CMK (cell line): Measurements from ENCODE around the gene TAC3.
"Not testable (repeated sequence)": the region's sequence is repeated elsewhere in the genome, so short reads cannot be mapped to it uniquely, and the experiment has no call there.

Experiments used
- DNase-seq: peaks from one replicate; pipeline ENCODE4 v3.0.0-alpha.2; 2010; ENCODE audit warnings: low read depth

Gene TAC3

DNA sequence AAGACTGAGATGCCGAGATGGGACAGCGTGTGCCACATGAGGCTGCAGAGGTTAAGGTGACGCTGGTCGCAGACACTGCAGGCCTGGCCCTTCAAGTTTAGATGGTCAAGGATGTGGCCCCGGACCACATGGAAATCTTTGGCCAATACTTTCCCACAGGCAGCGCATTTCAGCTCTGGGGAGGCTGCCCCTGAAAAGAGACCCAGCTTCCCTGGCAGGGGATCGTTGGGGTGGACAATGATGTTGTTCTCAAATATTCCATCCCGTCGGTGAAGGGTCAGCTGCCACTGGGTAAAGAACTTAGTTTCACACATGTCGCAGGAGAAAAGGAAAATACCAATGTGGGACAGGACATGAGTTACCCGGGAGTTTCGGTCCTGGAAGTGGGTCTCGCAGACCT, 12.9 kb downstream of the TAC3 start:
- no peak for DNase-seq

DNA sequence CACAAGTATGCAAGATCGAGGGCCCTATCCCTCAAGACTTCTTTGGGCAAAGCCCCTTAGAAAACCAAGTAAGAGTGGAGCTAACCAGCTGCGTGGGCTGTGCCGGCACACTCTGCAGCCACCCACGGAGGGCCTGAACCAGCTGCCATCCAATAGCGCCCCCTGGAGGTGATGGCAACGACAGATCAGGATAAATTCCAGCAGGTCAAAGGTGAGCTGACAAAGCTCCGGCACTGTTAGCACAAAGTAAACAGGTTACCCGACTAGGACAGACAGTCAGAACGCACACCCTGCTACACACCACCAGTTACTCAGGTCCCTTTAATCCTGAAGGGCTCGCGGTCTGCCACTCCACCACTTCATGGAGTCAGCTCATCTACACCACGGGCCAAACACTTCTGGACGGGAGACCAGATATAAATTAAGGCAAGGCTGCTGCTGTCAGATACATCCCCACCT, 14.9 kb downstream of the TAC3 start:
- DNase-seq, result no peak

DNA sequence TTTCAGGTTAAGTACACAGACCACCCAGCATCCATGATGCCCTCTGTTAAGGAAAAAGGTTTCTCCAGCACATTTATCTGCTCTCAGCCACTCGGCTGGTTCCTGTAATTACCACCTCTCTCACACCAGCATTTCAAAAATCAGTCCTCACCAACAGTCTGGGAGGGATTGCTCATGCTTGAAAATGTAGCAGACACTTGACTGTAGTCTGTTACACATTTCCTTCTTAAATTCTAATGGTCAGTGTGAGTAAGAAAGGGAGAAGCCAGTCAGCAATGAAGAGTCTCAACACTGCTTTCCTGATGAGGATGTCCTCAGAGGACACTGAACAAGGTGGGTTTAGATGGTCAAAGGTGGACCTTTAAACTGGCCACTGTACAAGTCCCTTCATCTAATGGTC, 15.9 kb downstream of the TAC3 start:
- DNase-seq, result no peak

DNA sequence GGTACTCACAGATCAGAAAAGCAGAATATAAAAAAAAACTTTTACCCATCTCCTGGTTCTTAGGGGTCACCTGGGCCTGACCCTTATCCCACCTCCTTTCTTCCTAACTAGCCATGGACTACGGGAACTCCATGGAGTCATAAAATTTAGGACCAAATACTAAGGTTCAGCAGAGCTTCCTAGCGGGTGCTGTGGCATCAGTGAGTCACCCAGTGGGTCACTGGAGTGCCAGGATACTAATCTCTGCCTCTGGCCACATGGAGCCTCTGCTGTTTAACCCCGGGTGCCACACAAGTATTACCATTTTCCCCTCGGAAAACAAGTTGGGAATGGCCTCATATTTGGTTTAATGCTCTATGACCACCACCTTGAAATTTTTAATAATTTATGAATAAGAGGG, 16.9 kb downstream of the TAC3 start:
- DNase-seq, result no peak

DNA sequence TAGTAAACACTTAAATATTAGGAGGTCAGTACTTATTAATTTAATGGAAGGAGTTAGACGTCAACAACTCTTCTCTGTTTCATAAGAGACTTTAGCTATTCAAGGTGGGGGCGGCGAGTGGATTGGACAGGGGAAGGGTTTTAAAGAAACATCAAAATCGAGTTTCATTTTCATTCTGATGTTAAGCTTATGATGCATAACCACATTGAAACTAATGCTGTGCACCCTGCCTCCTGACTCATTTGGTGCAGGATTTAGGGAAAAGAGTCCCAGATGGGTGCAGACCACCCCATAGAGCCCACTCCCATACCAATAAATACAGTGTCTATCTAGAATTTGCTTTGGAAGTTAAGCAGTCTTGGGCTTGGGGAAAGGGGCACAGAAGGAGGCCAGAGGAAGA, 17.3 kb downstream of the TAC3 start:
- no peak for DNase-seq

DNA sequence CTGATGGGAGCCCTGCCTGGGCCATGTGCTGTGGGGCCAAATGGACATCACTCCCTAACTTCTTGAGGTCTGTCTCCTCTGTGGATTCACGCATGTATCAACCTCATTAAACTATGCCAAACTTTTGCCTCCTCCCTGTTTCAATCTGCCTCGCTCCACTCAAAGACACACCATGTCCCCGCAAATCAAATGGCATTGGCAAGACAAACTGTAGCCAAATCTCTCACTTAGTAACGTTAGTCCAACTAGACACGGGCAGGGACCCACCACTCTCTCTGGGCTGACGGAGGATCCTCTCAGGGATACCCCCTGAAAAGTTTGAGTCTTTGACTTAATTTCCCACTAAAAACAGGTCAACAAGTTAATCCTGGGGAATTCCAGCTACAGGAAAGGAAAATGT, 18.0 kb downstream of the TAC3 start:
- DNase-seq, result no peak

DNA sequence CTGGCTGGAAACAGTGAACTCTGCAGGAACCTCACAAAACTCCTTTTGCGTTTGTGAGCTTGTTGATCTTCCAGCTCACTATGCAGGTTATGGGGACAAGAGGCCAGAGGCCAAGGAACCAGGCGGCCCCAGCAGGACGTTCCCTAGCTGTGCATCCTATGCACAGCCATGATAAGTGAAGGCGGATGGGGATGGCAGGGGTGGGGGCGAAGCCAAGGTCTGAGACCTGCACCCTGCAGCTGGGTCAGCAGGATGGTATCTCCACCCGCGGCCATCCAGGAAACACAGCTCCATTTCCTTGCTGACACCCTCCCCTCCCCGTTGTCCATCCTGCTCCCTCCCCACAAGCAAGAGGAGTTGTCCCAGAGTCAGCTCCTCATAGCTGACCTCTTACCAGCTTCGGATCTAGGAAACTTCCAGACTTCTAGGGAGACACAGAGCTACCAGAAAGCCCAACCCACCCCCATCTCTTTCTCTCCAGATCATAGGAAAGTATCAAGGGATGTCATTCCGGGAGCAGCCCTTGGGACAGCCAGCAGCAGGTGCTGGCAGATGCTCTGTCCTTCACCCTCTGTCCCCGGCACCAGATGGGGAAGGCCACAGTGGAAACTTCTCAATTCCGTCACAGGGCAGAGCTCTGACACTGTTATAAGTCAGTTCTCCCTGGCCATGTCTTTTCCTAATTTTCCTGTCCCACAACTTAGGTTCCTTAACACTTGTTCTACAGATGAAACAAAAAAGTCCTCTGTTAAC, 19.4 kb downstream of the TAC3 start:
- DNase-seq, result no peak

DNA sequence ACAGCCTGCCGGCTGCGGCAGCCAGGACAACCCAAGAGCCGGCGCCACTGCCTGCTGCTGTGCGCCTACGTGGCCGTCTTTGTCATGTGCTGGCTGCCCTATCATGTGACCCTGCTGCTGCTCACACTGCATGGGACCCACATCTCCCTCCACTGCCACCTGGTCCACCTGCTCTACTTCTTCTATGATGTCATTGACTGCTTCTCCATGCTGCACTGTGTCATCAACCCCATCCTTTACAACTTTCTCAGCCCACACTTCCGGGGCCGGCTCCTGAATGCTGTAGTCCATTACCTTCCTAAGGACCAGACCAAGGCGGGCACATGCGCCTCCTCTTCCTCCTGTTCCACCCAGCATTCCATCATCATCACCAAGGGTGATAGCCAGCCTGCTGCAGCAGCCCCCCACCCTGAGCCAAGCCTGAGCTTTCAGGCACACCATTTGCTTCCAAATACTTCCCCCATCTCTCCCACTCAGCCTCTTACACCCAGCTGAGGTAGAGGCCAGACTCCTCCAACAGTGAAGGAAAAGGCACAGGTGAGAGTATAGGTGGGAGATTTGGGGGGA, 20.3 kb downstream of the TAC3 start:
- DNase-seq, result no peak

DNA sequence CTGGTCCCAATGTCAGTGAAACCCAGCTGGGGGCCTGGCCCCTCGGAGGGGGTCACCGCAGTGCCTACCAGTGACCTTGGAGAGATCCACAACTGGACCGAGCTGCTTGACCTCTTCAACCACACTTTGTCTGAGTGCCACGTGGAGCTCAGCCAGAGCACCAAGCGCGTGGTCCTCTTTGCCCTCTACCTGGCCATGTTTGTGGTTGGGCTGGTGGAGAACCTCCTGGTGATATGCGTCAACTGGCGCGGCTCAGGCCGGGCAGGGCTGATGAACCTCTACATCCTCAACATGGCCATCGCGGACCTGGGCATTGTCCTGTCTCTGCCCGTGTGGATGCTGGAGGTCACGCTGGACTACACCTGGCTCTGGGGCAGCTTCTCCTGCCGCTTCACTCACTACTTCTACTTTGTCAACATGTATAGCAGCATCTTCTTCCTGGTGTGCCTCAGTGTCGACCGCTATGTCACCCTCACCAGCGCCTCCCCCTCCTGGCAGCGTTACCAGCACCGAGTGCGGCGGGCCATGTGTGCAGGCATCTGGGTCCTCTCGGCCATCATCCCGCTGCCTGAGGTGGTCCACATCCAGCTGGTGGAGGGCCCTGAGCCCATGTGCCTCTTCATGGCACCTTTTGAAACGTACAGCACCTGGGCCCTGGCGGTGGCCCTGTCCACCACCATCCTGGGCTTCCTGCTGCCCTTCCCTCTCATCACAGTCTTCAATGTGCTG, 21.0 kb downstream of the TAC3 start:
- no peak for DNase-seq

DNA sequence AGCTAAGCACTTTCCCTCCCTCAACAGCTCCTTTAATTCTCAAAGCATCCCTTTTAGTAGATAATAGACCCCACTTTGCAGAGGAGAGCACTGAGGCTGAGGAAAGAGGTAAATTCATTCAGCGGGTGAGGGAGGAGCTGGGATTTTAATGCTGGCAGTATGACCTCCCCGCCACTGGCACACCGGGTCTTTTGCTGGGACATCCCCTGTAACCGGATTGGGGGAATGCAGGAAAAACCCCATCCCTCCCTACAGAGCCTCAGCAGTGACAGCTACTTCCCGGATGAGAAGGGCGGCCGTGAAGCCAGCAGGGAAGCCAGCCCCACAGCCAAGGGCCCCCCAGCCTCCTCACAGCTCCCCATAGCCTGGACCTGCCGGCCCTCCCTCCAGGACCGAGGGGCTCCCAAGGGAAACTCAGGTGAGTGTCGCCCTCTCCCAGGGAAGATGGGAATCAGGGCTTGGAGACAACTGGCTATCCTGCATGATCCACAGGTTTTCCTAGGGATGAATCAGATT, 22.0 kb downstream of the TAC3 start:
- no peak for DNase-seq

DNA sequence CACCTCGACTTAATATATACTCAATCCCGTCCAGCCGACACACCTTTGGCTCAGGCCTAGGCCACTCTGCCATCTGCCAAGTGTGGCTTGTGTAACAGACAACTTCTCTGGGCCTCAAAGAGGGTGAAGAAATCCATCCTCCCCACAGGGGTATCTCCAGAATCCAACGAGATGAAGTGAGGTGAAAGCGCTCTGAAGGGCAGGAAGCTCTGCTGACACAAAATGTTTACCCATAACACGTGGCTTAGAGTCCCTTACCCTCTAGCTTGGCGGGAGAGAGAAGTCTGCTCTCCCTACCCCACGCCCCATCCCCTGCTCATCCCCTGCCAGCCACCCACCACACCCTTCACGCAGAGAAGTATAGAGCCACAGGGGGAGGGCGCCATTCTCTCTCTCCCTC, 23.0 kb downstream of the TAC3 start:
- DNase-seq, result no peak

DNA sequence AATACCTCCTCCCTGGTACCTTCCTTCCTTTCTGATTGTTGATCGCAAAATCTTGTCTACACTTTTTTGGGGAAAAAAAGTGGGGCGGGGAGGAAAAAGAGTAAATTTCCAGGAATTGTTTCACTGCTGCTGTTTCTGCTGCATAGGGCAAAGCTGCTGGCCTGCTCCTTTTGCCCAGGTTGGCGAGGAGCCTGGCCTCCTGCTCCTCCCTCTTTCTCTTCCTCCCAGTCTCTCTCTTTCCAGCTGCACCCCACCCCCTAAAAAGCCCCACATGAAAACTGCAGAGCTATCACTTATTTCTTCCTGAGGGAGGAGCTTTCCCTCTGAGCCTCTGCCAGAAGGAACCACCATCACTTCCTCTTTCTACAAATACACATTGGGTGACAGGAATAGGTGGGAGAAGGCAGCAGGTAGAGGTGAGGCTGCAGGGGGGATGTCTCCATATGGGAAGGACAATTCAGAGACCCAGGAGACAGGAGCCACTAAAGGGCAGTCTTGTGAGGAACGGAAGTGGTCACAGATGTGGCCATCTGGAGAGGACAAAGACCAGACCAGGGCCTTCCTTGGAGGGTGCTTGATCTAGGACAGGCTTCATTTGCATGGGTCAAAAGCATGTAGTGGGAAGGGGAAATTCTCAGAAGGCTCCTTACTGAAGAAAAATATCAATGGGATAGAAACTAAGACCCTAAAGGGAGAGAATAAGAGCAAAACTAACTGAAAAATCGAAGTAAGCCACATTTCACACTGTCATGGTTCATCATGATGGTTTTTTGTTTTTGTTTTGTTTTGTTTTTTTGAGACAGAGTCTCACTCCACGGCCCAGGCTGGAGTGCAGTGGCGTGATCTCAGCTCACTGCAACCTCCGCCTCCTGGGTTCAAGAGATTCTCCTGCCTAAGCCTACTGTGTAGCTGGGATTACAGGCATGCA, 24.7 kb downstream of the TAC3 start:
- DNase-seq, result no peak

DNA sequence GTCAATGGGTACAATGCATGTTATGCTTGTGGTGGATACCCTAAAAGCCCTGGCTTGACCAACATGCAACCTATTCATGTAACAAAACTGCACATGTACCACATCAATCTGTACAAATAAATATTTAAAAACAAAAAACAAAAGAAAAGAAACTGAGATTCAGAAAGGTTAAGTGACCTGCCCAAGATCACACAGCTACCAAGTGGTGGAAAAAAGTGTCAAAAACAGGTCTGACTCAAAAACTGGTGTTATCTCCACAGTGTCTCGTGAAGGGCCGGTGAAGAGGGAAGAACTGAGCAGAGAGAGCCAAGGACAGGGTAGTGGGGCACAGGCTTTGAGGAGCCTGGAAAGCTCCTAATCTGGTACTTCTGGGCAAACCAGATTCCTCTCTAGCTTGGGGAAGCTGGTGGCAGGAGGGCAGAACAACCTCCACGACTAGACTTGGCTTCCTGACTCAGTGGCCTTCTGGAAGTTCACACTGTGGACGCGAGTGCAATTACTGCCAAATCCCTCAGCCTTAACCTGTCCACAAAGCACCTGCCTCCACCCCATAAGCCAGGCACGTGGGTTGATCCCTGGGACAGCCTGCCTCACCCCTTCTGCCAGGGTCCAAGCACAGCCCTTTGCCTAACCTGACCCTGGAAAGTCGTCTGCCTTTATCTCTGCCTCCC, 25.5 kb downstream of the TAC3 start:
- no peak for DNase-seq

DNA sequence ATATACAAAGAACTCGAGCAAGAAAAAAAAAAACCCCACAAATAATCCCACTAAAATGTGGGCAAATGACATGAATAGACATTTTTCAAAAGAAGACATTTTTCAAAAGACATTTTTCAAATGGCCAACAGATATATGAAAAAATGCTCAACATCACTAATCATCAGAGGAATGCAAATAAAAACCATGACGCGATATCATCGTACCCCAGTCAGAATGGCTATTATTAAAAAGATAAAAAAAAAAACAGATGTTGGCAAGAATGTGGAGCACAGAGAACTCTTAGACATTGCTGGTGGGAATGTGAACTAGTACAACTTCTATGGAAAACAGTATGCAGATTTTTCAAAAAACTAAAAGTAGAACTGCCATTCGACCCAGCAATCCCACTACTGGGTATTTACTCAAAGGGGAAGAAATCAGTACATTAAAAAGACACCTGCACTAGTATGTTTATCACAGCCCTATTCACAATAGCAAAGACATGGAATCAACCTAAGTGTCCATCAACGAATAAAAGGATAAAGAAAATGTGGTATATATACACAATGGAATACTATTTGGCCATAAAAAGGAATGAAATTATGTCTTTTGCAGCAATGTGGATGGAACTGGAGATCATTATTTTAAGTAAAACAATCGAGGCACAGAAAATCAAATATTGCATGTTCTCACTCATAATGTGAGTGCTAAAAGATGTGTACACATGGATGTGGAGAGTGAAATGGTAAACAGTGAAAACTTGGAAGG, 26.3 kb downstream of the TAC3 start:
- no peak for DNase-seq

DNA sequence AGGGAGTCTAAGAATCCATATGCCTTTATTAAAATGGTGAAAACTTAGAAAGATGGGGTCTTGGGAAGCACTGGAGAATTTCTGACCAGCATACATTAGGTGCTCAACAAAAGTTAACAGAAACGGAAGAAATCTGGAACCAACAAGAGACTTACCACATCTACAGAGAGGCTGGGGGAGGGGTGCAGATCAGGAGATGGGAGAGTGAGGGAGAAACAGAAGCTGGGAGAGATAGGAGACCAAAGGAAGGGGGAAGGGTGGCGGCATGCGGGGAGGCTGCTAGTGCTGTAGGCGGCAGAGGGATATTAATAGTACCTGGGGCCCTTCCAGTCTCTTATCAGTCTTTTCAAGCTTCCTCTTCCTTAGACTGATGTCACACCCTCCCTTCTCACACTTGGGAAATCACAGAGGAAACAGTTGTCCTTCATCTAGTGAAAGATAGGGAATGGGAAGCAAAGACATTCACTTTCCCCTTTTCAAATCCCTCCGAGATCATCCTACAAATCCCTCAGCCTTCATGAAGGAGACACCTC, 28.1 kb downstream of the TAC3 start:
- DNase-seq, result peak; percentile 96

DNA sequence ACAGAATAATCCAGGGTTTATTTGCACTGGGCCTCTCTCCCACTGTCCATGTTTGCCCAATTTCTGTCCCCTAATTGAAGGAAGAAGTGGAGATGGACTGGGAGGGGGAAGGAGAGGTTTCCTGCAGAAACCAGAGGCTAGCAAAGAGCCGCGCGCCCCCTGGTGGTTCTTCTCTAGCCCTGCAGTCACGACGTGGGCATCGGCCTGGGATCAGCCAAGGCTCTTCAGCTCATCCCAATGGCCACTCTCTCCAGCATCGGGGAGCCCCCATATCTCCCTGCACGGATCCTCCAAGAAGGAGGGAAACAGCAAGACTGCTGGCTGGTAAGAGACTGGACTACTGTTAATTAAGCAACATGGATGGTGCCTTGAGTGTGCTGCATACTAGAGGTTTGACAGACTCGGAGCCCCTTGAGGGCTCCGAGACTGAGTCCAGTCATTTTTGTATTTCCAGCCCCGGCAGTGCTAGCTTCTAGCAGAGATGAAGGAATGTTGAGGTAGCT, 28.7 kb downstream of the TAC3 start:
- DNase-seq, result no peak

DNA sequence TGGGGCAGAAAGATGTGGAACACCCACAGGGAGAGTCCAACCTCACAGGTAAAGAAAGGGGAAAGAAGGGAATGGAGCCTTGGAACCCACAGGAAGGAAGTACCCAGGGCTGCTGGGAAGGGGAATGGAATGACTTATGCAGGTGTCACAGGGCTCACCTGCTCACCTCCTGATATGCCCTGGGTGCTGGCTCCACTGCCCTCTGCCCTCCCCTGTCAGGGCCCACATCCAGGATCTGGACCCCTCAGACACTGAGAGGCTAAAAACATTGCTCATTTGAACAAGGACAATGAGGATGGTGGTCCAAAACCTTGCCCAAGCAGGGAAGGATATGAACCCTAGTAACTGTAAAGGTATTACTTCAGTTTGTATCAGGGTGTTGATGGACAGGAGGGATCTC, 29.3 kb downstream of the TAC3 start:
- no peak for DNase-seq

DNA sequence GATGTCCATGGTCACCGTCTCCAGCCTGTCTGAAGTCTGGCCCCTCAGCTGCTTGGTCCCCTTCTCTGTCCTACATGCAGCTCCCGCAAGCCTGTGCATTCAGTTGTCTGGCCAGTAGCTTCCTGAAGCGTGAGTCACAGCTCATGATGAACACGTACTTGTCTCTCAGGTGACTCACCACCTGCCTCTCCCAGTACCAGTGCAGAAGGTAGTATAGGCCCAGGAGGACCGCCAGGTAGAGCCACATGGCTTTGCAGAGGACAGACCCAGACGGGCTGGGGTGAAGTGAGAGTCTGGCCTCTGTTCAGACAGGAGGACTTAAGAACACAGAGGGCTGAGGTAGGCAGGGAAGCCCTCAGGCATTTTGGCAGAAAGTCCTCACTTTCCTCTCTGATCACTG, 30.6 kb downstream of the TAC3 start:
- DNase-seq, result not testable (repeated sequence)

DNA sequence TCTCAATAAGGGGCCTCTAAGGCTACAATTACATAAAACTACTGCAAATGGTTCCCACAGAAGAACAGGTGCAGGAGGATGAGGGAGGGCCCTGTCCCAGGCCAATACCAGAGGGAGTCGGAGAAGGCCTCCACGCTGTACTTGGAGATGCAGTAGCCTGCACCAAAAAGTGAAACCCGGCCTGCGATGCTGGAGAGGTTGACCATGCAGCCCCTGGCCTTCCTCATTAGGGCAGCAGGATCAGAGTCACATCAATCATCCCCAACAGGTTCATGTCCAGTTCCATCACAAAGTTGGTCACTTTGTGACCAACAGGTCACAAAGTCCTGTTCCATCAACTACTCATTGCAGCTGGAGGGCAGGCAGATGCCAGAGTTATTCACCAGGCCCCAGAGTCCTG, 32.9 kb downstream of the TAC3 start:
- DNase-seq, result no peak

DNA sequence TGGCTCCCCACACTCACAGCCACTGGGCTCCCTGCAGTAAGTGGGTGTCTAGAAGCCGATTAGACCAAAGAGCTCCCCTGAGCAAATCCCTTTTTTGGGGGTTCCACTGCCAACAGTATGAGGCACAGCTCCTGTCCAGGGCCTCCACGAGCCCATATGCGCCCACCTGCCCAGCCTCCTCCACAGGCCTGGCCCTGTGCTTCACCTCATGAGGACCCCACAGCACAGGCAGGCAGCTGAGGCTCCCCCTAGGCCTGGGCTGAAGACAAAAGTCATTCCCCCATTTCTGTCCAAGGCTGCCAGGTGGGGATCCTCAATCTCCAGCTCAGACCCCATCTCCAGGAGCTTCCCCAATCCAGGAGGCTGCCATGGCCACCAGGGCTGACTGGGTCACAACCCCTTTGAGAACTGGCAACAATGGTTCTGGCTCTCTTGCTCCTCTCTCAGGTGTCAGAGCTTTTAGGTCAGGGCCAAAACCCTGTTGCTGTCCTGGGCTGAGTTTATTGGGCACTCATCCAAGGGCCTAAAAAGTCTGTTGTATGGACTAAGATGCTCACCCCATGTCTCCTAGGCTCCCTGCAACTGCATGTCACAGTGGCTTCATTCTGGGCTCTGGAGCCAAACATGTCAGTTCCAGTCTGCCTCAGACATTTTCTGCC, 33.6 kb downstream of the TAC3 start:
- DNase-seq, result not testable (repeated sequence)
